ENCODE data around the gene FRY.

- peak; percentile 76 for TF ChIP-seq CTCF (IDR thresholded peaks at IDR 0.05; ENCODE audit: low read depth, low read length)
- TF ChIP-seq EZH2phosphoT487 (IDR thresholded peaks at IDR 0.05; ENCODE audit: low read depth) = no peak
These were observed 43.9 kb upstream of the FRY start for GRCh38 chr13:31987535-31988170.
